SJSA1 (cell line): ENCODE results near the gene LAMA3. TPM values are rescaled to one million over a fixed set of nuclear protein-coding genes. Genes with fewer than 3 reads are reported as not detected.

Experiments used
- DNase-seq, 2 experiments: peaks; one replicate each; pipeline ENCODE4 v3.0.0-alpha.2; 2015 to 2020; ENCODE audit warnings: low spot score in 2 of 2, low read depth in 1 of 2
- H3K27ac ChIP-seq: fragments of 250-450 bp; sonication (Bioruptor Pico); 2 replicates; pipeline ENCODE4 v1.5.1; 2020; ENCODE audit warnings: mild to moderate bottlenecking, moderate library complexity
- H3K27me3 ChIP-seq: fragments of 250-450 bp; sonication (Bioruptor Pico); replicated peaks from 2 replicates; pipeline ENCODE4 v1.5.1; 2020; ENCODE audit warnings: mild to moderate bottlenecking, moderate library complexity
- H3K36me3 ChIP-seq: fragments of 250-450 bp; sonication (Bioruptor Pico); 2 replicates; pipeline ENCODE4 v1.5.1; 2020; ENCODE audit warnings: mild to moderate bottlenecking
- H3K4me1 ChIP-seq: fragments of 250-450 bp; sonication (Bioruptor Pico); replicated peaks from 2 replicates; pipeline ENCODE4 v1.6.1; 2021; ENCODE audit warnings: mild to moderate bottlenecking
- H3K4me3 ChIP-seq: fragments of 250-450 bp; sonication (Bioruptor Pico); 2 replicates; pipeline ENCODE4 v1.5.1; 2020; ENCODE audit warnings: mild to moderate bottlenecking
- H3K9me3 ChIP-seq: fragments of 250-450 bp; sonication (Bioruptor Pico); replicated peaks from 2 replicates; pipeline ENCODE4 v1.5.1; 2020; ENCODE audit warnings: mild to moderate bottlenecking
- total RNA-seq: library from RNA; depleted of rRNA; stranded (reverse); fragments of >200 nt; shearing (Covaris generic); gene quantifications from 2 replicates; pipeline ENCODE4 v1.2.3, GENCODE V29; 2014

LAMA3 gene
- total RNA-seq, 1 experiment from 2014 or later = 0.61 TPM

DNA sequence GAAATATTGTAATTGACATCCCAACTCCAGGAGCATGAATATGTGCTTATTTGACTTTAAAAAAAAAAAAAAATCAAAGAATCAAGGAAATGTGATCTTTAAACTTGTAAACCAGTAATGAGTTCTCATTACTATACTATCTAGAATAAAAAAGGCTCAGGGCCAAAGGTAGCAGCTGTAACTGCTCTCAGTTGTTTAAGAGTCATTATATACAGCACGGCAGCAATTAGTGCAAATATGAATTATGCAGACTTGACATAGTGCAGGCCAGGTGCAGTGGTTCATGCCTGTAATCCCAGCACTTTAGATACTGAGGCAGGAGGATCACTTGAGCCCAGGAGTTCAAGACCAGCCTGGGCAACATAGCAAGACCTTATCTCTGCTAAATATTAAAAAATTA is 199.6 kb downstream of the LAMA3 start:
- Histone ChIP-seq H3K9me3 (no peaks in the 10 kb centered on the region), H3K4me3 (no peak overlapping the region), H3K27ac (no peak overlapping the region), H3K4me1 (no peaks in the 10 kb centered on the region), H3K36me3 (no peaks in the 10 kb centered on the region), H3K27me3 (no peaks in the 10 kb centered on the region)
- no peak for DNase-seq

GRCh38 chr18:23889907-23890306 is 200.7 kb downstream of the LAMA3 start:
- no peaks in the 10 kb centered on the region for H3K27me3 ChIP-seq
- no peaks in the 10 kb centered on the region for H3K4me1 ChIP-seq
- H3K9me3 ChIP-seq = no peaks in the 10 kb centered on the region
- DNase-seq = no peak
- H3K27ac ChIP-seq = no peak overlapping the region
- H3K36me3 ChIP-seq = no peaks in the 10 kb centered on the region
- H3K4me3 ChIP-seq = no peak overlapping the region

GRCh38 chr18:23890589-23890988 is 201.3 kb downstream of the LAMA3 start:
- DNase-seq = no peak
- Histone ChIP-seq H3K9me3 (no peaks in the 10 kb centered on the region), H3K36me3 (no peaks in the 10 kb centered on the region), H3K4me3 (no peak overlapping the region), H3K27me3 (no peaks in the 10 kb centered on the region), H3K4me1 (no peaks in the 10 kb centered on the region), H3K27ac (no peak overlapping the region)

DNA sequence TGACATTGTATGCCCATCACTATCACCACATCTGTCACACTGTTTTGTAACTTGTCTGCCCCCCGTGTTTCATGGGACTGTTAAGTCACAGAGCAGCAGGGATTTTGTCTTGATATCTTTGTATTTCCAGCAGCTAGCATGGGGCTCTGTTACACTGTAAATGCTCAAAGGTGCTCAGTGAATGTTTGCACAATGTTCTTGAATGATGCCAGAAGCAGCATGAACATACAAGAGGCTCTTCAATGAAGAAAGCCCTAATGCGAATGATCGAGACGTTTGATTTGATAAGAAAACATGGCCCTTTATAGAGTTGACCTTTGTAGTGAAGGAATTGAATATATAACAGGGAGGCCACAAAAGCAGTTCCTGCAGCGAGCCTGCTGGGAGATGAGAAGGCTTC is 204.4 kb downstream of the LAMA3 start:
- H3K36me3 ChIP-seq = no peaks in the 10 kb centered on the region
- H3K4me3 ChIP-seq = no peak overlapping the region
- no peaks in the 10 kb centered on the region for H3K4me1 ChIP-seq
- no peaks in the 10 kb centered on the region for H3K27me3 ChIP-seq
- H3K9me3 ChIP-seq = no peaks in the 10 kb centered on the region
- no peak for DNase-seq
- no peak overlapping the region for H3K27ac ChIP-seq

- Histone ChIP-seq H3K27ac (no peak overlapping the region), H3K9me3 (no peaks in the 10 kb centered on the region), H3K4me3 (no peak overlapping the region), H3K36me3 (no peaks in the 10 kb centered on the region), H3K27me3 (no peaks in the 10 kb centered on the region), H3K4me1 (no peaks in the 10 kb centered on the region)
- no peak for DNase-seq
These were observed 205.5 kb downstream of the LAMA3 start for GRCh38 chr18:23894661-23895175.

- Histone ChIP-seq H3K27me3 (0 out of 2 replicates have a peak, but pooled peaks cover 3% of the 10 kb centered on the region), H3K27ac (no peak overlapping the region), H3K36me3 (no peaks in the 10 kb centered on the region), H3K4me1 (no peaks in the 10 kb centered on the region), H3K9me3 (no peaks in the 10 kb centered on the region), H3K4me3 (no peak overlapping the region)
- no peak for DNase-seq
These were observed 208.0 kb downstream of the LAMA3 start for GRCh38 chr18:23897291-23897690.

DNA sequence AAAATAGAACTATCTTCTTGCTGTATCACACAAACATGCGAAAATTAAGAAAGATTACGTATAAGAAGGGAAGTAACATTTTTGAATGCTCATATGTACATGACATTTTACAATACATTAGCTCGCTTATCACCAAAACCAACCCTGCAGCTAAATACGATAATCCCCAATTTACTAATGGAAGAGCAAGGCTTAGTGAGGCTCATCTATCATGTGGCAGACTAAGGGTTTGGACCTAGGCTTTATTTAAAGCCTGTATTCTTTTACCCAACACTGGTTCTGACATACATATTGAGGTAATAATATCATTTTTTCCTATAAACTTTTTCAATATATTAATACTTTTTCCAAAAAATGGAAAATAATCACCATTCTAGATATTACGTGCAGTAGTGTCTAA is 208.5 kb downstream of the LAMA3 start:
- Histone ChIP-seq H3K27me3 (0 out of 2 replicates have a peak, but pooled peaks cover 3% of the 10 kb centered on the region), H3K27ac (no peak overlapping the region), H3K36me3 (no peaks in the 10 kb centered on the region), H3K9me3 (no peaks in the 10 kb centered on the region), H3K4me1 (no peaks in the 10 kb centered on the region), H3K4me3 (no peak overlapping the region)
- no peak for DNase-seq

DNA sequence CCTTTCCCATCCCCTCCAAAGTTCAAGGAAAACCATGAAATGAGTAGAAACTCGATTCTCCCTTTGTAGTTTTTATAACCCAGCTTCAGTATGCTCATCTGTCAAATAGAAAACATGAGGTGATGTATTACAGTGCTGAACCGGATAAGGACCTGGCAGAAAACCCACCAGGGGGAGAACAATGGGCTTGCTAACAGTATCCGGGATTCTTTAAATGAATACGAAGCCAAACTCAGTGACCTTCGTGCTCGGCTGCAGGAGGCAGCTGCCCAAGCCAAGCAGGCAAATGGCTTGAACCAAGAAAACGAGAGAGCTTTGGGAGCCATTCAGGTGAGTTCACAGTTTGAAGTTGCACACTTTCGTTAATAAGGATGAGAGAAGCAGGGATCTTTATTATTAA is 211.7 kb downstream of the LAMA3 start:
- no peak overlapping the region for H3K4me3 ChIP-seq
- no peak overlapping the region for H3K27ac ChIP-seq
- H3K9me3 ChIP-seq = no peaks in the 10 kb centered on the region
- H3K36me3 ChIP-seq = no peaks in the 10 kb centered on the region
- DNase-seq = no peak
- H3K27me3 ChIP-seq = 0 out of 2 replicates have a peak, but pooled peaks cover 3% of the 10 kb centered on the region
- no peaks in the 10 kb centered on the region for H3K4me1 ChIP-seq

- Histone ChIP-seq H3K9me3 (no peaks in the 10 kb centered on the region), H3K27me3 (0 out of 2 replicates have a peak, but pooled peaks cover 3% of the 10 kb centered on the region), H3K4me1 (no peaks in the 10 kb centered on the region), H3K27ac (no peak overlapping the region), H3K4me3 (no peak overlapping the region), H3K36me3 (no peaks in the 10 kb centered on the region)
- DNase-seq = no peak
These were observed 213.1 kb downstream of the LAMA3 start for GRCh38 chr18:23902396-23902795.

- H3K36me3 ChIP-seq = no peaks in the 10 kb centered on the region
- no peaks in the 10 kb centered on the region for H3K4me1 ChIP-seq
- no peak overlapping the region for H3K4me3 ChIP-seq
- 0 out of 2 replicates have a peak, but pooled peaks cover 3% of the 10 kb centered on the region for H3K27me3 ChIP-seq
- no peak overlapping the region for H3K27ac ChIP-seq
- no peak for DNase-seq
- no peaks in the 10 kb centered on the region for H3K9me3 ChIP-seq
These were observed 214.7 kb downstream of the LAMA3 start for GRCh38 chr18:23903971-23904370.

- DNase-seq = no peak
- no peaks in the 10 kb centered on the region for H3K36me3 ChIP-seq
- no peak overlapping the region for H3K27ac ChIP-seq
- H3K9me3 ChIP-seq = no peaks in the 10 kb centered on the region
- no peaks in the 10 kb centered on the region for H3K4me1 ChIP-seq
- H3K4me3 ChIP-seq = no peak overlapping the region
- H3K27me3 ChIP-seq = no peaks in the 10 kb centered on the region
These were observed 217.4 kb downstream of the LAMA3 start for GRCh38 chr18:23906658-23907057.

- Histone ChIP-seq H3K27me3 (no peaks in the 10 kb centered on the region), H3K9me3 (no peaks in the 10 kb centered on the region), H3K27ac (no peak overlapping the region), H3K4me1 (no peaks in the 10 kb centered on the region), H3K36me3 (no peaks in the 10 kb centered on the region), H3K4me3 (no peak overlapping the region)
- no peak for DNase-seq
These were observed 219.6 kb downstream of the LAMA3 start for GRCh38 chr18:23908827-23909226.

- H3K27me3 ChIP-seq = no peaks in the 10 kb centered on the region
- no peak overlapping the region for H3K27ac ChIP-seq
- H3K4me3 ChIP-seq = no peak overlapping the region
- no peaks in the 10 kb centered on the region for H3K9me3 ChIP-seq
- no peak for DNase-seq
- H3K4me1 ChIP-seq = no peaks in the 10 kb centered on the region
- H3K36me3 ChIP-seq = no peaks in the 10 kb centered on the region
These were observed 220.8 kb downstream of the LAMA3 start for GRCh38 chr18:23910032-23910431.

DNA sequence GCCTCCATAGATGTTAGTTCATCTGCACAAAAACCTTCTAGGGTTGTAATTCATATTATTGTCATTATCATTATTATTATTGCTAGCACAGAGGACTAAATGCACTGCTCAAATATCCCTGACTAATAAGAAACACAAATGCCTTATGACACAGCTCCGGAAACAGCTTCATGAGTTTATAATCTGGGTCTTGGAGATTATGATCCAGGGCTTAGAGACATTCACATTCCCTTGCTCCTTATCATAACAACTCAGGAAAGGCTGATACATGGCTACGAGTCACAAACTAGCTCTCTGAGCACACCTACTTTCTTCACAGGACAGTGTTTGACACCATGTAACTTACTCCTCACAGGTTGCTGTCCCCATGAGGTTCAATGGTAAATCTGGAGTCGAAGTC is 223.1 kb downstream of the LAMA3 start:
- DNase-seq = no peak
- no peaks in the 10 kb centered on the region for H3K9me3 ChIP-seq
- H3K27ac ChIP-seq = no peak overlapping the region
- no peaks in the 10 kb centered on the region for H3K4me1 ChIP-seq
- no peaks in the 10 kb centered on the region for H3K36me3 ChIP-seq
- no peak overlapping the region for H3K4me3 ChIP-seq
- H3K27me3 ChIP-seq = no peaks in the 10 kb centered on the region

DNA sequence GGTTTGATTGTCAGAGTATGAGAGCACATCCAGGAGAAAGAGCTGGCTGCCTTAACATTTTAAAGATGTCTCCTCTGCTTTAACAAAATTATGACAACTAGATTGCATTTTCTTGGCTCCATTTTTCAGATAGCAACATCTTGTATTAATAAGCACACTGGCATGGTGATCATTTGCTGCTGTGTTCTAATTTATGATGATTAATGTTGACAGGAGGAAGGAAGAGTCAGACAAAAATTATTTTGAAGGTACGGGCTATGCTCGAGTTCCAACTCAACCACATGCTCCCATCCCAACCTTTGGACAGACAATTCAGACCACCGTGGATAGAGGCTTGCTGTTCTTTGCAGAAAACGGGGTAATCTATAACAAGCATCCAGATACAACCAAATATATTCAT is 227.1 kb downstream of the LAMA3 start:
- Histone ChIP-seq H3K27me3 (no peaks in the 10 kb centered on the region; the same call in 1 of the 2 replicates), H3K4me3 (no peak overlapping the region), H3K27ac (no peak overlapping the region), H3K9me3 (no peaks in the 10 kb centered on the region), H3K4me1 (no peaks in the 10 kb centered on the region), H3K36me3 (no peaks in the 10 kb centered on the region)
- DNase-seq = no peak
